Hematopoietic multipotent progenitor cell treated with erythropoietin and hydrocortisone succinate and interleukin-3 and kit ligand, for 4 days (in vitro differentiated cells): ENCODE data around the gene CELF2.
"Not testable (repeated sequence)": the region's sequence is repeated elsewhere in the genome, so short reads cannot be mapped to it uniquely, and the experiment has no call there.

Experiments used
- DNase-seq: peaks from one replicate; pipeline ENCODE4 v3.0.0-alpha.2; 2015

CELF2 gene

GRCh38 chr10:11179516-11180105, 161.9 kb downstream of the CELF2 start:
- DNase-seq, result no peak

GRCh38 chr10:11180228-11180627, 162.6 kb downstream of the CELF2 start:
- peak; percentile 93 for DNase-seq

GRCh38 chr10:11181978-11182377, 164.3 kb downstream of the CELF2 start:
- DNase-seq, result no peak

GRCh38 chr10:11183015-11183414, 165.3 kb downstream of the CELF2 start:
- DNase-seq, result peak; percentile 58

GRCh38 chr10:11184093-11184492, 166.4 kb downstream of the CELF2 start:
- peak; percentile 35 for DNase-seq

- not testable (repeated sequence) for DNase-seq
Measured at GRCh38 chr10:11185128-11185665, 167.5 kb downstream of the CELF2 start.

GRCh38 chr10:11186374-11186773, 168.7 kb downstream of the CELF2 start:
- DNase-seq, result no peak

GRCh38 chr10:11189582-11190376, 172.1 kb downstream of the CELF2 start:
- no peak for DNase-seq

GRCh38 chr10:11191190-11191589, 173.5 kb downstream of the CELF2 start:
- DNase-seq, result no peak

- no peak for DNase-seq
Measured at GRCh38 chr10:11191678-11192077, 174.0 kb downstream of the CELF2 start.

GRCh38 chr10:11192304-11193000, 174.8 kb downstream of the CELF2 start:
- no peak for DNase-seq

GRCh38 chr10:11193001-11193551, 175.4 kb downstream of the CELF2 start:
- DNase-seq, result no peak

- DNase-seq, result no peak
Measured at GRCh38 chr10:11194859-11195586, 177.4 kb downstream of the CELF2 start.

GRCh38 chr10:11195623-11196022, 178.0 kb downstream of the CELF2 start:
- no peak for DNase-seq

- DNase-seq, result no peak
Measured at GRCh38 chr10:11197266-11197712, 179.6 kb downstream of the CELF2 start.

GRCh38 chr10:11197878-11198277, 180.2 kb downstream of the CELF2 start:
- DNase-seq, result no peak

GRCh38 chr10:11201911-11202310, 184.2 kb downstream of the CELF2 start:
- DNase-seq, result no peak

GRCh38 chr10:11204351-11204942, 186.8 kb downstream of the CELF2 start:
- no peak for DNase-seq

- peak; percentile 37 for DNase-seq
Measured at GRCh38 chr10:11205030-11205772, 187.5 kb downstream of the CELF2 start.

GRCh38 chr10:11206676-11207559, 189.2 kb downstream of the CELF2 start:
- DNase-seq, result no peak

GRCh38 chr10:11207560-11207844, 189.8 kb downstream of the CELF2 start:
- no peak for DNase-seq
